Spleen (tissue), 11 donors: Measurements from ENCODE around the gene TPCN2. TPM values are rescaled to one million over a fixed set of nuclear protein-coding genes. Genes with fewer than 3 reads are reported as not detected.
A peak's percentile ranks its signal among the peaks of the same experiment; 100 is the strongest.

Source experiments
- DNase-seq: peaks from one replicate; pipeline ENCODE4 v3.0.0-alpha.2; 2020
- H3K27ac ChIP-seq, 8 donors: fragments of 200-600 bp; sonication (generic) in 7 of 8; 1 replicate in 4 of 8; 2 replicates in 4 of 8; pipeline versions ENCODE4 v1.5.0 to v1.8.0; 2016 to 2021; ENCODE audit warnings: inconsistent platforms in 4 of 8, mild to moderate bottlenecking in 4 of 8, moderate library complexity in 1 of 8
- H3K27me3 ChIP-seq, 7 donors: fragments of 200-600 bp; sonication (generic) in 6 of 7; replicated peaks in 1 of 7; 1 replicate in 4 of 7; 2 replicates in 3 of 7; pipeline versions ENCODE4 v1.5.0 to v1.8.0; 2016 to 2021; ENCODE audit warnings: inconsistent platforms in 3 of 7, mild to moderate bottlenecking in 1 of 7
- H3K36me3 ChIP-seq, 6 donors: fragments of 200-600 bp; sonication (generic) in 5 of 6; 1 replicate in 4 of 6; 2 replicates in 2 of 6; pipeline versions ENCODE4 v1.5.0 to v1.8.0; 2016 to 2021; ENCODE audit warnings: inconsistent platforms in 2 of 6
- H3K4me1 ChIP-seq, 6 donors: fragments of 200-600 bp; sonication (generic) in 5 of 6; 1 replicate in 3 of 6; 2 replicates in 3 of 6; pipeline versions ENCODE4 v1.5.0 to v1.8.0; 2016 to 2021; ENCODE audit warnings: inconsistent platforms in 3 of 6
- H3K4me3 ChIP-seq, 8 donors: fragments of 200-600 bp; sonication (generic) in 7 of 8; 1 replicate in 4 of 8; 2 replicates in 4 of 8; pipeline versions ENCODE4 v1.5.0 to v1.8.0; 2016 to 2021; ENCODE audit warnings: inconsistent platforms in 4 of 8, mild to moderate bottlenecking in 4 of 8, moderate library complexity in 2 of 8
- H3K9me3 ChIP-seq, 8 donors: fragments of 200-600 bp; sonication (generic) in 7 of 8; 1 replicate in 4 of 8; 2 replicates in 4 of 8; pipeline versions ENCODE4 v1.5.0 to v1.8.0; 2016 to 2021; ENCODE audit warnings: inconsistent platforms in 4 of 8
- CTCF ChIP-seq, 11 experiments: fragments of 200-600 bp in 7 of 11; fragments of 450-650 bp in 4 of 11; sonication (generic) in 4 of 11; IDR thresholded peaks in 8 of 11; conservative IDR thresholded peaks in 3 of 11; 1 replicate in 7 of 11; 2 replicates in 4 of 11; pipeline versions ENCODE4 v1.4.0 to v1.8.0; 2016 to 2021; ENCODE audit warnings: antibody characterized with exemption in 11 of 11, inconsistent platforms in 4 of 11, mild to moderate bottlenecking in 1 of 11
- POLR2A ChIP-seq, 3 donors: fragments of 450-650 bp; IDR thresholded peaks; one replicate each; pipeline ENCODE4 v1.5.1; 2017; ENCODE audit warnings: antibody characterized with exemption in 3 of 3, mild to moderate bottlenecking in 1 of 3
- POLR2AphosphoS5 ChIP-seq, 3 donors: sonication (generic); formaldehyde crosslinking; IDR thresholded peaks; one replicate each; pipeline ENCODE4 v1.5.1; 2017; ENCODE audit warnings: antibody characterized with exemption in 3 of 3
- WGBS, 5 donors: extraction: QIAGEN DNeasy Blood & Tissue Kit in 3 of 5; methylation state at CpG; one replicate each; pipeline versions ENCODE4 v1.1.5 to v1.1.7; 2013 to 2018; 5-methylcytosine and 5-hydroxymethylcytosine counted together
- intact Hi-C: fragments of 100-400 bp; cut with DNase I; formaldehyde crosslinking; loops from one replicate; pipeline ENCODE4 v1.15.0; 2023; ENCODE audit warnings: low total_unique reads
- polyA plus RNA-seq, 3 donors: library from polyadenylated mRNA; stranded (reverse); fragments of 200-250 nt; gene quantifications; one replicate each; pipeline ENCODE4 v1.2.1, GENCODE V29; 2013
- total RNA-seq, 7 donors: library from RNA; depleted of rRNA in 3 of 7; stranded (reverse); fragments of >200 nt in 3 of 7; fragmentation: NEBNext Ultra II Directional in 4 of 7; extraction: Animal tissue kit (Norgen Biotek cat#: 25700) in 4 of 7; gene quantifications; one replicate each; pipeline versions ENCODE4 v1.1.0 to v1.2.1, GENCODE V29; 2016 to 2021
- donor health status: healthy with polysubstance abuse.
- donor health status: DM: no; HTN: no; CAD: no; lungs with moderate emphysema.
- donor health status: DM: no; HTN: no; CAD: no.
- donor health status: Bipolar disorder and iron deficiency.
- donor health status: healthy.
- donor health status: DM: no; HTN: no; CAD: no.
- donor health status: DM: yes; HTN: yes; CAD: no.

Gene TPCN2
- total and polyA plus RNA-seq, 10 donors, result 3.6 to 30.4 (median 24.1) TPM

- H3K27me3 ChIP-seq, result no peaks in the 10 kb centered on the region
- H3K36me3 ChIP-seq, result no peaks in the 10 kb centered on the region
- 85 to 96% (median 93%) methylated on average over 7 of the region's 7 CpGs for WGBS, 5 donors
- H3K4me1 ChIP-seq, result peaks cover 0 to 20% (median 7%) of the 10 kb centered on the region in 6 donors
- DNase-seq, result peak; percentile 28
- no peak overlapping the region for H3K27ac ChIP-seq
- intact Hi-C loops, result no loop called here
- peaks cover 0 to 35% (median 22%) of the 10 kb centered on the region in 8 donors for H3K9me3 ChIP-seq
- TF ChIP-seq POLR2AphosphoS5 (IDR thresholded peaks at IDR 0.05) (no peak), CTCF (IDR thresholded peaks at IDR 0.05 in 8 of 11, conservative IDR thresholded peaks at IDR 0.05 in 3 of 11) (no peak), POLR2A (IDR thresholded peaks at IDR 0.05) (no peak)
- H3K4me3 ChIP-seq, result no peak overlapping the region
These were observed 80.9 kb downstream of the TPCN2 start for GRCh38 chr11:69129647-69130046.

- TF ChIP-seq POLR2A (IDR thresholded peaks at IDR 0.05) (no peak), POLR2AphosphoS5 (IDR thresholded peaks at IDR 0.05) (no peak), CTCF (IDR thresholded peaks at IDR 0.05 in 8 of 11, conservative IDR thresholded peaks at IDR 0.05 in 3 of 11) (no peak)
- DNase-seq, result peak; percentile 40
- Histone ChIP-seq H3K4me3 (no peak overlapping the region), H3K36me3 (no peaks in the 10 kb centered on the region), H3K27me3 (no peaks in the 10 kb centered on the region), H3K9me3 (peaks cover 0 to 35% (median 22%) of the 10 kb centered on the region in 8 donors), H3K4me1 (peaks cover 0 to 20% (median 7%) of the 10 kb centered on the region in 6 donors), H3K27ac (no peak overlapping the region)
- intact Hi-C loops, result no loop called here
- WGBS, 5 donors, result 48 to 68% (median 55%) methylated on average over 9 of the region's 9 CpGs
These were observed 81.9 kb downstream of the TPCN2 start for GRCh38 chr11:69130654-69131053.

GRCh38 chr11:69131121-69131566, 82.4 kb downstream of the TPCN2 start:
- no peaks in the 10 kb centered on the region for H3K36me3 ChIP-seq
- 77 to 93% (median 90%) methylated on average over 4 to 11 of the region's 11 CpGs for WGBS, 5 donors
- no peak overlapping the region for H3K4me3 ChIP-seq
- TF ChIP-seq CTCF (IDR thresholded peaks at IDR 0.05 in 8 of 11, conservative IDR thresholded peaks at IDR 0.05 in 3 of 11) (no peak), POLR2A (IDR thresholded peaks at IDR 0.05) (no peak), POLR2AphosphoS5 (IDR thresholded peaks at IDR 0.05) (no peak)
- intact Hi-C loops, result no loop called here
- H3K4me1 ChIP-seq, result peaks cover 0 to 20% (median 7%) of the 10 kb centered on the region in 6 donors
- peak; percentile 40 for DNase-seq
- H3K27me3 ChIP-seq, result no peaks in the 10 kb centered on the region
- H3K27ac ChIP-seq, result no peak overlapping the region
- H3K9me3 ChIP-seq, result peaks cover 0 to 35% (median 22%) of the 10 kb centered on the region in 8 donors

GRCh38 chr11:69131644-69132300, 83.0 kb downstream of the TPCN2 start:
- Histone ChIP-seq H3K4me3 (no peak overlapping the region), H3K36me3 (no peaks in the 10 kb centered on the region), H3K27me3 (no peaks in the 10 kb centered on the region), H3K4me1 (peaks cover 0 to 20% (median 7%) of the 10 kb centered on the region in 6 donors), H3K27ac (no peak overlapping the region), H3K9me3 (peaks cover 0 to 35% (median 22%) of the 10 kb centered on the region in 8 donors)
- TF ChIP-seq CTCF (IDR thresholded peaks at IDR 0.05 in 8 of 11, conservative IDR thresholded peaks at IDR 0.05 in 3 of 11) (peak in 10 of 11 experiments; percentile 43 to 75 (median 64)), POLR2AphosphoS5 (IDR thresholded peaks at IDR 0.05) (no peak)
- 59 to 77% (median 68%) methylated on average over 9 to 15 of the region's 15 CpGs for WGBS, 5 donors
- DNase-seq, result peak; percentile 55
- intact Hi-C loops, result no loop called here
